ENCODE data around the gene PRM3. TPM values are rescaled to one million over a fixed set of nuclear protein-coding genes. Genes with fewer than 3 reads are reported as not detected.
"Not testable (repeated sequence)": the region's sequence is repeated elsewhere in the genome, so short reads cannot be mapped to it uniquely, and the experiment has no call there.

Gene PRM3
- total RNA-seq, 1 donor from 2014 or later = not detected

DNA sequence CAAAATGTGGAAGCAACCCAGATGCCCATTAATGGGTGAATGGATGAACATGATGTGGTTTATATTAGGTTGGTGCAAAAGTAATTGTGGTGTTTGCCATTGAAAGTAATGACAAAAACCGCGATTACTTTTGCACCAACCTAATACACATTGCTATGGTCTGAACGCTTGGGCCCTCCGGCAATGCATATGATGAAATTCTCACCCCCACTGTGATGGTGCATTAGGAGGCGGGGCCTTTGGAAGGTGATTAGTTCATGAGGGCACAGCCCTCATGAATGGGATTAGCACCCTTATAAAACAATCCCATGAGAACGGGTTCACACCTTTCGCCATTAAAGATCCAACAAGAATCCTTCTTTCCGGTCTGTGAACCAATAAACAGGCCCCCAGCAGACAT lies 33.0 kb upstream of the PRM3 start:
- intact Hi-C loops (cut with micrococcal nuclease) = no loop called here

DNA sequence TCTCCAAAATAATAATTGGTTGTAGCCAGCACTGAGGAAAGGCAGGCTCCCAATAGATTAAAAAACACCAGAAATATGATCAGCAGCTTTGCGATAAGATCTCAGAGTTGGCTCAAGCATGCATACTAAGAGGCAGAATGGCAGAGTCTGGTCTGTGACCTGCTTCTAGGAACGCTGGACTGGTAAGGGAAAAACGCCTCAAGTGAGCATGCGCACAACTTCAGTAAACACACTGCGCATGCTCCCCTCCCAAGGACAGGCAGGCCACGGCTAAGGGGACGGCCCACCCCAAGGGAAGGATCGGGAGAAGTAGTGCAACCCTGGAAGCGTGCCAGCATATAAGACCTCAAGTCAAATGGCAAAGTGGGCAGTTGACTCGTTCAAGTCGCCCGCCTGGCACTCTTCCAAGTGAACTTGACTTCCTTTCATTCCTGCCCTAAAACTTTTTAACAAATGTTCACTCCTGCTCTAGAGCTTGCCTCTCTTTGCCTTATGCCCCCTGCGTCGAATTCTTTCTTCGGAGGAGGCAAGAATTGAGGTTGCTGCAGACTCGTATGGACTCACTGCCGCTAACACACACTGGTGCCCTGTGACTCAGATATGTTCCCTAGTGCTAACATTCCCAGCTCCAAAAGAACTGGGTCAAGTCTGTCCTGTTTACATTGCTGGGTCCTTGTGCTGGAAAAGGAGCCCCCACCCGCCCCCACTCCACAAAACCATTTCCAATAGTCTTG lies 30.1 kb upstream of the PRM3 start:
- intact Hi-C loops (cut with micrococcal nuclease) = no loop called here

DNA sequence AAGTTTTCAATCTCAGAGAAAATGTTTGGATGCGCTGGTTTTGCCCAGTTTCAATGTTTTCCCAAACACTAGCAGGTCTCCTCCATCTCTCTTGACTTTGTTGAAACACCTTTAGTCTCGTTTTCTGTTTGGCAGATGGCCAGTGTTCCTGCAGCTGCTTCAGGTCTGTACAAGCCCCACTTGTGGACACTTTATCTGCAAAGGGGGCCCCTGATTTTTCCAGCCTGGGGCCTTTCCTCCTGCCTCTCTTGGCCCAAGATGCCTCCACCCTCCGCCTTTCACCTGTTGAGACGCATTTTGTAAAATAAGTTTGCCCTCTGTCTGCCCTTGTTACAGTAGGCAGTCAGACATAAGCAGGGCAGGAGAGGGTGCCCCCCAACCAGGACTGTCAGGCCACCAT lies 29.5 kb upstream of the PRM3 start:
- intact Hi-C loops (cut with micrococcal nuclease) = no loop called here

DNA sequence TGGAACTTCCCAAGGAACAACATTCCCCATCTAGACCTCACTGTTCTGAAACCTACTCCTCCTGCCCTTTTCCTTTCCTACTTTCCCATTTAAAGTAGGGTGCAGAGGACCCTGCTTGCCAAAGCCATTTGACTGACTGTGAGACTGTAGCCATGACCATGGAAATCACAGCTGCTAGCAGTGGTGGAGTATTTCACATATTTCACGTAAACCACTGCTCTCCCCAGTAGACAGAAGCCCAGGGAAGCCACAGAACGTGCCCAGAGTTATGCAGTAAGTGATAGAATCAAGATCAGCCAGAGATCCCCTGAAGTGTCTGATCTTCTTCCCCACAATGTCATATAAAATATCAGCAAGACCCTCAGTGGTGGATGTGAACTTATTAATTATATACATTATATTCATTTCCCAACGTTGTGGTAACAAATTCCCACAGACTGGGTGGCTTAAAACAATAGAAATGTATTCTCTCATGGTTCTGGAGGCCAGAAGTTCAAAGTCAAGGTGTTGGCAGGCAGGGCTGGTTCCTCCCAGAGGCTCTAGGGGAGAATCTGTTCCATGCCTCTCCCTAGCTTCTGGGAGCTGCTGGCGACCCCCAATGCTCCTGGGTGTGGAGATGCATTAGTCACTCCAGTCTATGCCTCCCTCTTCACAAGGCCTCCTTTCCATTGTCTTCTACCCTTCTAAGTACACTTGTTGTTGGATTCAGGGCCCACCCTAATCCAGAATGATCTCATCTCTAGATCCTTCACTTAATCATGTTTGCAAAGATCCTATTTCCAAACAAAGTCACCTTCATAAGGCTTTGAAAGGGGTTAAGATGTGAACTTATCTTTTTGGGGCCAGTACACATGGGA lies 28.4 kb upstream of the PRM3 start:
- intact Hi-C loops (cut with micrococcal nuclease) = no loop called here

DNA sequence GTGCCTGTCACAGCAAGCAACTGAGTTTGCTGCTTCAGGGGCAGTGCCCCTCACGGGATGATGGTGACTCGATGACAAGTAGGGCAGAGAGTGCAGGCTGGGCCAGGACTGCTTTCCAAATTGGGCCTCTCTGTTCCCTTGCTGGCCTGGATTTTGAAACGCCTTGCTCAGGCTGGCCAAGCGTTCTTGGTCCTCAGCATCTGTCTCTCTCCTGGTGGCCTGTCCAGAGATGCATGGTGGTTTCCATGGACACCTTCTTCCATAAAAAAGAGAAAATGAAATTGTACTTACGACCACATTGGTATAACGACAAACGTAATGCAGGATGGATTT lies 27.1 kb upstream of the PRM3 start:
- intact Hi-C loops (cut with micrococcal nuclease) = no loop called here

DNA sequence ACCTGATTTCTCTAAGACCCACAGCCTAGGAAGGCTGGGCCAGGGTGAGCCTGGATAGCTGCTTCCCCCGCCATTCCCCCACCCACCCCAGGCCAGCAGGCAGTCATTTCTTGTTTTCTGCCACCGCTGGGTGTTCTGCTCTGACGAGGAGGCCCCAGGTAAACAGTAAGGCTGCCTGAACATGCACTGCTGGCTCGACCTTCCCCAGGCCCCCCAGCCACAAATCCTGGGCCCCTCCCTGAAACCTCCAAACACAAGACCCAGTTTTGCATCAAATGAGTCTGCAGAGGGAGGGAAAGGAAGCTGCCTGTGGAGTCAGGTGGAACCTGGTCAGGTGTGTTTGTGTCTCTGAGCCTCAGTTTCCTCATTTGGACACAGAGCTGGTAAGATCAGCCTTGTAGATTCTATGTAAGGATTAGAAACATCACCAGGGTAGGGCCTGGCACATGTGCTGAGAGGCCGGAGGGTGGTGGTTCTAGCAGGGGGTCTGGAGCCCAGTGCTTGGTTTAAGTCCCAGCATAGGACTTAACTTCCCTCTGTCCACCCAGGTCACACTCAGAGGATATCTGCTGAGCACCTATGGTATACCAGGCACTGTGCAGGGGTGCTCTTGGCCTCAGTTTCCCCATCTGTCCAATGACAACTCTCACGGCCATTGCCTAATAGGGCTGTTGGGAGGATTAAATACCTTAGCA lies 26.6 kb upstream of the PRM3 start:
- intact Hi-C loops (cut with micrococcal nuclease) = no loop called here

DNA sequence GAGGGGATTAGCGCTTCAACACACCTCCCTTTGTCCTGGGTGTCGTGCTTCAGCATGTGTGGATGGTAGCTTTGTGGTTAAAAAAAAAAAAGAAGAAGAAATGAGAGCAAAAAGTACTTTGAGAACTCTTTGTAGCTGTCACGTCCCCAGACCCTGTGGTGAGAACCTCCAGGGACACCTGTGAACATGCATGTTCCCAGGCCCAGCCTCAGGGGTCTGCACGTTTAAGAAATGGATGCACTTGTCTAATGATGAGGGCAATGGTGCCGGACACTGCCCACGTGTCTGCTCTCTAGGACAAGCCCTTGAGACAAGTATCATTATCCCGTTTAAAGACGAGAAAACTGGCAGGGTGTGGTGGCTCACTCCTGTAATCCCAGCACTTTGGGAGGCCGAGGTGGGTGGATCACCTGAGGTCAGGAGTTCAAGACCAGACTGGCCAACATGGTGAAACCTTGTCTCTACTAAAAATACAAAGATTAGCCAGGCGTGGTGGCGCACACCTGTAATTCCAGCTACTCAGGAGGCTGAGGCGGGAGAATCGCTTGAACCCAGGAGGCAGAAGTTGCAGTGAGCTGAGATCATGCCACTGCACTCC lies 25.6 kb upstream of the PRM3 start:
- intact Hi-C loops (cut with micrococcal nuclease) = not testable (repeated sequence)

DNA sequence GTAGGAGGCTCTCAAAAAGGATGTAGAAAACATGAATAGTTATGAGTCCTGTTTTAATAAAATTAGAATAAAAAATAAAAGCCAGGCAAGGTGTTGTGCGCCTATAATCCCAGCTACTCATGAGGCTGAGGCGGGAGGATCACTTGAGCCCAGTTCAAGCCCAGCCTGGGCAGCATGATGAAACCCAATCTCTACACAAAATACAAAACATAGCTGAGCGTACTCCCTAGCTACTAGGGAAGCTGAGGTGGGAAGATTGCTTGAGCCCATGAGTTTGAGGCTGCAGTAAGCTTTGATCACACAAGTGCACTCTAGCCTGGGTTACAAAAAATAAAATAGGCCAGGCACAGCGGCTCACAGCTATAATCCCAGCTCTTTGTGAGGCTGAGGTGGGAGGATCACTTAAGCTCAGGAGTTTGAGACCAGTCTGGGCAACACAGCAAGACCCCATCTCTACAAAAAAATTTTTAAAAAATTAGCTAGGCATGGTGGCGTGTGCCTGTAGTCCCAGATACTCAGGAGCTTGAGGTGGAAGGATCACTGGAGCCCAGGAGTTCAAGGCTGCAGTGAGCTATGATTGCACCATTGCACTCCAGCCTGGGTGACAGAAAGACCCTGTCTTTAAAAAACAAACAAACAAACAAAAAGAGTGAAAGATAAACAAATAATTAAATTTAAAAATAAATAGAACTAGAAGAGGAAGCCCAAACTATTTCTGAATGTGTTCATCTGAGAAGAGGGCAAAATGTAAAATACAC lies 24.9 kb upstream of the PRM3 start:
- intact Hi-C loops (cut with micrococcal nuclease) = no loop called here

DNA sequence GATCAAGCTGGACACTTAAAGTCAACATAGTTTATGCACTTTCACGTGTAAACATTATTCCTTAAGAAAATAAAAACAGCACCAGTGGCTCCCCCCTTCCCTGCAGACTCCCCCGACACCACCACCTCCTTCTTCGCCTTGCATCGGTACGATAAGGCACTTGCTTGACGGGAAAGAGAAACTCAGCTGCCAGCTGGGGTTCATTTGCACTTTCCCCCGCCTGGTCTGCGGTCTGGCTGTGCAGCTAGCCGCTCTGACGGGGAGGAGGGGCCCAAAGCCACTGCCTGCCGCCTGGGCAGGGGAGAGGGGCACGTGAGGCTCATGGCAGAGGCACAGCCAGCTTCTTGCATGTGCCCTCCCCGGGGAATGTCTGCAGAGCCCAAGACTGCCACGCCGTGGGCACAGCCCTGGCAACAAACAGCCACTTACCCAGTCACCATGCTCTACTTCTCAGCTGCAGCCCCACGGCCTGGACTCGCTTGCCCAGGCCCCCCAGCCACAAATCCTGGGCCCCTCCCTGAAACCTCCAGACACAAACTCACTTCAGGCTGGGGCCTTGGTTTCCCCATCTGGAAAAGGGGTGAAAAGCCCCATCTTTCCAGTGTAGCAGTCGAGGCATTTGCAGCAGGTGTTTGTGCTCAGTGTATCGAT lies 24.2 kb upstream of the PRM3 start:
- intact Hi-C loops (cut with micrococcal nuclease) = no loop called here

DNA sequence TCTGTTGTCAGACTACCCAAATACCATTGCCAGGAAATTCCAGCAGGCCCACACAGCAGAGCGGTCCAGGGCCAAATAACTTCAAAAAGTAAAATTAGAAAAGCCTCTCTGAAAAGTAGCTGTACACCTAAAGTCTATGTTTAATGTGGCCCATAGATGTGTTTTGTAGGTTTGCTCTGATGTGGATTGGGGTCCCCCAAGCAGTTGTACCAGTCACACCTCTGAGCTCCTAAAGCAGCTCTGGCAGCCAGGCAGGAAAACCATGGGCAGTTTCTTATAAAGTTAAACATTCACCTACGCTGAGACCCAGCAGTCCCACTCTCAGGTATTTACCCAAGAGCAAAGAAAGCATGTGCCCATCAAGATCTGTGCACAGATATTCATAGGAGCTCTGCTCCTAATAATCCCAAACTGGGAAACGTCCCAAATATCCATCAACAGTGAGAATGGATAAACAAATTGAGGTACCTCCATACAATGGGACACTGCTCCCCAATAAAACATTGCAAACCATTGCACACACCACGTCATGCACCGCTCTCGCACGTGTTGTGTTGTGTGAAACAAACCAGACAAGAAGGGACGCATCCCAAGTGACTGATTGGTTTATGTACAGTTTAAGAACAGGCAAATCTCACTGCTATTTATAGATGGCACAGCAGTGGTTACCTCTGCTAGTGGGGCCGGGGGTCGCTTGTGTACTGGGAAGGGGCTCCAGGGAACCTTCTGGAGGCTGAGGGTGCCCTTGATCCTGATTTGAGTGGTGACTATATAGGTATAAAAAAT lies 23.5 kb upstream of the PRM3 start:
- intact Hi-C loops (cut with micrococcal nuclease) = no loop called here

DNA sequence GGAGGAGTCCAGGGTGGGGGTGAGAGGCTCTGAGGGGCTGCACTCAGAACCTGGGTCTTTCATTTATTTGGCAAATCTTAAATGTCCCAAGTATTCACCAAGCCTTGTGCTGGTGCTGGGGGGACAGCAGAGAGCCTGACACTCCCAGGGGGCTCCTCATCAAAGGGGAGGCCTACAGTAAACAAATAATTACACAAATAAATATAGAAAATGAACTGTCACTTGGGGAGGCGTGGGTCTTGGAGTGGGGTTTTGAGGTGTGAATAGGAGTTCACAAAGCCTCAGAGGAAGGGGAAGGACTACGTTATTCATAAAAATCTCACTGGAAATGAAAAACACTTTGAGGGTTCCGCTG lies 22.9 kb upstream of the PRM3 start:
- intact Hi-C loops (cut with micrococcal nuclease) = no loop called here

DNA sequence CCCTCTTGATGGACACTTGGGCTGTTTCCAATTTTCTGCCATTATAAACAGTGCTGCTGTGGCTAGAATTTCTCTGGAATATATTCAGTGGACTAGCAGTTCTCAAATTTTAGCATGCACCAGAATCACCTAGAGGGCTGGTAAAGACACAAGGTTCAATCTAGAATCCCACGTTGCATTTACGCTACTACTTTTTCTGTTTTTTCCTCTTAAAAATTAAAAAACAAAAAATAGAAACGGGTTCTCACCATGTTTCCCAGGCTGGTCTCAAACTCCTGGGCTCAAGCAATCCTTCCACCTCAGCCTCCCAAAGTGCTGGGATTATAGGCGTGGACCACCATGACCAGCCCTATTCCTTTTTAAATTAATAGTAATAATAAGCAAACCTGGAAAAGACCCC lies 22.2 kb upstream of the PRM3 start:
- intact Hi-C loops (cut with micrococcal nuclease) = no loop called here

DNA sequence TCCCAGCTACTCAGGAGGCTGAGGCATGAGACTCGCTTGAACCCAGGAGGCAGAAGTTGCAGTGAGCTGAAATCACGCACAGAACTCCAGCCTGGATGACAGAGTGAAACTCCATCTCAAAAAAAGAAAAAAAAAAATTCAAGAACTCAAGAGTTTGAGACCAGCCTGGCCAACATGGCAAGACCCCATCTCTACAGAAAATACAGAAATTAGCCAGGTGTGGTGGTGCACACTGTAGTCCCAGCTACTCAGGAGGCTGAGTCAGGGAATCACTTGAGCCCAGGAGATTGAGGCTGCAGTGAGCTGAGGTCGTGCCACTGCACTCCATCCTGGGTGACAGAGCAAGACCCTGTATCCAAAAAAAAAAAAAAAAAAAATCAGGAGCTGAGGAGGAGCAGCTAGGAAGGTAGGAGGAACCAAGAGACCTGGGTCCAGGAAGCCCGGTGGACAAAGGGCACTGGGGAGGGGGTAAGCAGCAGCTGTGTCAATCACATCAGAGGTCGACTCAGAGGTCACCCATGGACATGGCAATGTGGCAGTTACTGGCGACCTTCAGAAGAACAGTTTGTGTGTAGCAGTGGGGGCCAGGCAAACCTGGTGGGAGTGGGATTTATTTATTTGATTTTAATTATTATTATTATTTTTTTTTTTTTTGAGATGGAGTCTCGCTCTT lies 18.8 kb upstream of the PRM3 start:
- intact Hi-C loops (cut with micrococcal nuclease) = no loop called here

DNA sequence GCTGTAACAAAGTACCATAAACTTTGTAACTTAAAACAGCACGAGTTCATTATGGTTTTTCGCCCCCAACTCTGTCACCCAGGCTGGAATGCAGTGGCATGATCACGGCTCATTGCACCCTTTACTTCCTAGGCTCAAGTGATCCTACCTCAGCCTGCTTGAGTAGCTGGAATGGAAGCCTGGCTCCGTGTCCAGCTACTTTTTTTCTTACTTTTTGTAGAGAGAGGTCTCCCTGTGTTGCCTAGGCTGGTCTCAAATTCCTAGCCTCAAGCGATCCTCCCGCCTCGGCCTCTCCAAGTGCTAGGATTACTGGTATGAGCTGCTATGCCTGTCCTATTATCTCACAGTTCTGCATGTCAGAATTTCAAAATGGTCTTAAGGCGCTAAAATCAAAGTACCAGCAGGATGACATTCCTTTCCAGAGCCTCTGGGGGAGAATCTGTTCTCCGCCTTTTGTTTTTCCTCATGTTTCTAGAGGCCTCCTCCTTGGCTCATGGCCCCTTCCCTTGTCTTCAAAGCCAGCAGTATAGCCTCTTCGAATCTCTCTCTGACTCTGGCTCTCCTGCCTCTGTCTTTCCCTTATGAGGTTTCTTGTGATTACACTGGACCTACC lies 17.8 kb upstream of the PRM3 start:
- intact Hi-C loops (cut with micrococcal nuclease) = no loop called here

DNA sequence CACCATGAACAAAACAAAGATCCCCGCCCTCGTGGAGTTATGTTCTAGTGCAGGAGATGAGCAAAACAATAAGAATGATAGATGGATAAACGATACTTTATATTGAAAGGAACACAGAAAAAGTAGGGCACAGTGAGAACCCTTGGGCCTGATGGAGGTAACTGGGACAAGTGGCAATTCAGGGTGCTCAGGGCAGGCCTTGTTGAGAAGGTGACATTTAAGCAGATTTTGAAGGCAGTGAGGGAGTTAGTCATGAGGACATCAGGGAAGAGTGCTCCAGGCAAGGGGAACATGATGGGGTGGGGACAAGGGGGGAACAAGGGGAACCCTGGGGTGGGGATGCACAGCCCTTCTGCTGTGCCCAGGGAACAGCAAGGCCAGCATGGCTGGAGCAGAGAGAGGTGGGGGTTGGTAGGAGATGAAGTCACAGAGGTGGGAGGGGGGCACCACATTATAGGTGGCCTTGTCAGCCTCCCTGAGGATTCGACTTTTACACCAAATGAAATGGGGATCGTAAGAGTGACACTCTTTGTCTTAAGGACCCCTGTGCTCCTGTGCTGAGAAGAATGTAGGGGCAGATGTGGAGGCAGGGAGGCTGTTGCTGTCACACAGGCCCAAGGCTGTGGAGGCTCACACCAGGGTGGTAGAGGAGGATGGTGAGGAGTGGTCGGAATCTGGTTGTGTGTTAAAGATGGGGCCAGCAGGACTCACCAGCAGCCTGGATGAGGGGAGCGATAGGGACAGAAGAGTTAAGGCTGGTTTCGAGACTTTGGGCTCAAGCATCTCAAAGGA lies 16.9 kb upstream of the PRM3 start:
- intact Hi-C loops (cut with micrococcal nuclease) = no loop called here

DNA sequence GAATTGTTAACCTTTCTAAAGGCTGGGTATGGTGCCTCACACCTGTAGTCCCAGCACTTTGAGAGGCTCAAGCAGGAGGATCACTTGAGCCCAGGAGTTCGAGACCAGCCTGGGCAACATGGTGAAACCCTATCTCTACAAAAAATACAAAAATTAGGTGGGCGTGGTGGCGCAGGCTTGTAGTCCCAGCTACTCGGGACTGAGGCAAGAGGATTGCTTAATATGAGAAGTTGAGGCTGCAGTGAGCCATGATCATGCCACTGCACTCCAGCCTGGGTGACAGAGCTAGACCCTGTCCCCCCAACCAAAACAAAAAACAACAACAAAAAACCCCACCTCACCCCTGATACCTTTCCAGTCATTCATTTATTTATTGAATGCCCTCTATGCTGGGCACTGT lies 16.3 kb upstream of the PRM3 start:
- intact Hi-C loops (cut with micrococcal nuclease) = not testable (repeated sequence)

DNA sequence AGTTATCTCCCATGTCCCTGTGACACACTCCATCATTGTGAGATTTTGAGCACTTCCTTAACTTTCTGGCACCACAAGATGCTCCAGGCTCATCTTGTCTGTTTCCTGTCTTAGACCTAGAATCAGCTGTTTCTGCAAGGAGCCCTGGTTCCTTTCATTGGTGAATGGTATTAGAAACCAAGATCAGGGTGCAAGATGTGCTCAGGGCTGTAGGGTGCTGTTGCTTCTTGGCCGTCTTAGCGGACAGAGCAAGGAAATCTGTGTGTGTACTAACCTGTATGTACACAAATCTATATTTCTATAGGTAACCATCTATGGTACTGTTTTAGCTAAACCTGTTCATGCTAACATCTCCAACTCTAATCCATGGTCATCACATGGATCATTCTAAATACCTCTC lies 15.8 kb upstream of the PRM3 start:
- intact Hi-C loops (cut with micrococcal nuclease) = no loop called here

DNA sequence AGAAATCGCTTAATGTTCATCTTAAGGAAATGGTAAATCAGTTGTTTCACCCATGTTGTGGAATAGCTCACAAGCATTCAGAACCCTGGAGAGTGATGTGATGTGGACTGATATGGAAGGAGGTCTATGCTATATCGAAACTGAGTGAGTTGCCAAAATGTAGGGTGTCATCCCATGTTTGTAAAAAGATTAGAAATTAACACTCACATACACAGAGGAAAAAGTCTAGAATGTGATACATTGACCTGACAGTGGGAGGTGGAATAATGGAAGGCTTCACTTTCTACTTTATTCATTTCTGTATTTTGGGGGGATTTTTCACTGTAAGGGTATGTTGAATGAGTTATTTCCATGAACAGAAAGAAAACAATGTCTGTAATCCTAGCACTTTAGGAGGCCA lies 12.4 kb upstream of the PRM3 start:
- intact Hi-C loops (cut with micrococcal nuclease) = no loop called here
